HepG2 (cell line): ENCODE data around the gene ST14. TPM values are rescaled to one million over a fixed set of nuclear protein-coding genes. Genes with fewer than 3 reads are reported as not detected.

Source experiments
- CAMTA2 ChIP-seq: sonication (generic); formaldehyde crosslinking; IDR thresholded peaks from 2 replicates; pipeline ENCODE4 v1.4.0; 2020; ENCODE audit warnings: mild to moderate bottlenecking, missing genetic modification reagents, borderline replicate concordance
- CREM ChIP-seq, 2 experiments: sonication (generic) in 1 of 2; formaldehyde crosslinking in 1 of 2; IDR thresholded peaks; 2 replicates each; pipeline versions ENCODE4 v1.4.0 to v1.6.1; 2016 to 2020; ENCODE audit warnings: antibody characterized with exemption in 1 of 2, mild to moderate bottlenecking in 1 of 2, missing genetic modification reagents in 1 of 2
- DDIT3 ChIP-seq: sonication (generic); formaldehyde crosslinking; IDR thresholded peaks from 2 replicates; pipeline ENCODE4 v1.4.0; 2020; ENCODE audit warnings: mild to moderate bottlenecking, missing genetic modification reagents
- FOXO1 ChIP-seq: sonication (generic); formaldehyde crosslinking; IDR thresholded peaks from 2 replicates; pipeline ENCODE4 v1.4.0; 2020; ENCODE audit warnings: missing genetic modification reagents
- GLMP ChIP-seq: sonication (generic); formaldehyde crosslinking; IDR thresholded peaks from 2 replicates; pipeline ENCODE4 v1.9.0; 2021; ENCODE audit warnings: missing genetic modification reagents, mild to moderate bottlenecking, borderline replicate concordance
- HDAC6 ChIP-seq: fragments of 200-600 bp; sonication (generic); IDR thresholded peaks from 2 replicates; pipeline ENCODE4 v1.7.0; 2017; ENCODE audit warnings: mild to moderate bottlenecking, antibody characterized with exemption, low read length, low read depth
- HOXD1 ChIP-seq: sonication (generic); formaldehyde crosslinking; IDR thresholded peaks from 2 replicates; pipeline ENCODE4 v1.5.0; 2020; ENCODE audit warnings: missing genetic modification reagents
- IKZF5 ChIP-seq: IDR thresholded peaks from 2 replicates; pipeline ENCODE4 v1.6.1; 2018; ENCODE audit warnings: missing genetic modification reagents, mild to moderate bottlenecking, missing compliant biosample characterization
- LCORL ChIP-seq, 2 experiments: fragments of 450-650 bp in 1 of 2; sonication (generic) in 1 of 2; formaldehyde crosslinking in 1 of 2; IDR thresholded peaks; 2 replicates each; pipeline versions ENCODE4 v1.5.0 to v1.6.1; 2017 to 2020; ENCODE audit warnings: antibody characterized with exemption in 1 of 2, missing genetic modification reagents in 1 of 2
- MAF1 ChIP-seq: sonication (generic); formaldehyde crosslinking; IDR thresholded peaks from 2 replicates; pipeline ENCODE4 v1.5.0; 2020; ENCODE audit warnings: missing genetic modification reagents, borderline replicate concordance
- MAFK ChIP-seq, 2 experiments: IDR thresholded peaks in 1 of 2; conservative IDR thresholded peaks in 1 of 2; 2 replicates each; pipeline ENCODE4 v1.6.1; 2011; ENCODE audit warnings: improper control_type of control experiment in 2 of 2, low read length in 2 of 2
- MEIS2 ChIP-seq: sonication (generic); formaldehyde crosslinking; IDR thresholded peaks from 2 replicates; pipeline ENCODE4 v1.9.0; 2021; ENCODE audit warnings: mild to moderate bottlenecking, missing genetic modification reagents
- ONECUT2 ChIP-seq: sonication (generic); formaldehyde crosslinking; IDR thresholded peaks from 2 replicates; pipeline ENCODE4 v1.4.0; 2020; ENCODE audit warnings: missing genetic modification reagents
- PAX8 ChIP-seq: sonication (generic); formaldehyde crosslinking; IDR thresholded peaks from 2 replicates; pipeline ENCODE4 v1.8.0; 2022; ENCODE audit warnings: mild to moderate bottlenecking, missing genetic modification reagents, borderline replicate concordance
- RARG ChIP-seq: sonication (generic); formaldehyde crosslinking; IDR thresholded peaks from 2 replicates; pipeline ENCODE4 v1.4.0; 2020; ENCODE audit warnings: low read depth, mild to moderate bottlenecking, missing genetic modification reagents
- RCOR2 ChIP-seq: IDR thresholded peaks from 2 replicates; pipeline ENCODE4 v1.6.1; 2016; ENCODE audit warnings: missing biosample characterization, missing genetic modification reagents
- RFXANK ChIP-seq: IDR thresholded peaks from 2 replicates; pipeline ENCODE4 v1.6.1; 2016
- SETDB1 ChIP-seq: sonication (generic); formaldehyde crosslinking; IDR thresholded peaks from 2 replicates; pipeline ENCODE4 v1.5.1; 2020; ENCODE audit warnings: missing genetic modification reagents, mild to moderate bottlenecking, borderline replicate concordance
- SIN3B ChIP-seq: fragments of 150-350 bp; IDR thresholded peaks from 2 replicates; pipeline ENCODE4 v1.6.1; 2014; ENCODE audit warnings: low read length
- SNAPC5 ChIP-seq: sonication (generic); formaldehyde crosslinking; IDR thresholded peaks from 2 replicates; pipeline ENCODE4 v1.8.1; 2023; ENCODE audit warnings: mild to moderate bottlenecking, missing genetic modification reagents, borderline replicate concordance
- ZFP1 ChIP-seq: IDR thresholded peaks from 2 replicates; pipeline ENCODE4 v1.6.1; 2016
- ZGPAT ChIP-seq: IDR thresholded peaks from 2 replicates; pipeline ENCODE4 v1.6.1; 2016; ENCODE audit warnings: mild to moderate bottlenecking
- ZNF143 ChIP-seq: sonication (generic); formaldehyde crosslinking; IDR thresholded peaks from 2 replicates; pipeline ENCODE4 v1.4.0; 2020; ENCODE audit warnings: missing genetic modification reagents
- ZNF562 ChIP-seq: sonication (generic); formaldehyde crosslinking; IDR thresholded peaks from 2 replicates; pipeline ENCODE4 v1.8.0; 2022; ENCODE audit warnings: missing genetic modification reagents, borderline replicate concordance
- ZNF576 ChIP-seq: sonication (generic); formaldehyde crosslinking; IDR thresholded peaks from 2 replicates; pipeline ENCODE4 v1.4.0; 2020; ENCODE audit warnings: mild to moderate bottlenecking, missing genetic modification reagents
- ZNF83 ChIP-seq: sonication (generic); formaldehyde crosslinking; IDR thresholded peaks from 2 replicates; pipeline ENCODE4 v1.4.0; 2020; ENCODE audit warnings: missing genetic modification reagents, mild to moderate bottlenecking, borderline replicate concordance
- ZSCAN20 ChIP-seq: sonication (generic); formaldehyde crosslinking; IDR thresholded peaks from 2 replicates; pipeline ENCODE4 v1.4.0; 2020; ENCODE audit warnings: missing genetic modification reagents, mild to moderate bottlenecking, borderline replicate concordance
- ZSCAN25 ChIP-seq: sonication (generic); formaldehyde crosslinking; IDR thresholded peaks from 2 replicates; pipeline ENCODE4 v1.8.0; 2022; ENCODE audit warnings: mild to moderate bottlenecking, missing genetic modification reagents
- polyA plus RNA-seq, 8 experiments: library from polyadenylated mRNA; depleted of rRNA in 3 of 8; stranded (reverse) in 7 of 8; unstranded in 1 of 8; fragments of >200 nt; fragmentation: Illumina TruSeq in 4 of 8; extraction: Trizol in 4 of 8; gene quantifications; 2 replicates each; pipeline versions ENCODE4 v1.2.1 to v1.2.3, GENCODE V29; 2011 to 2016; ENCODE audit warnings: low read depth in 4 of 8, missing spikeins in 1 of 8, mixed read lengths in 1 of 8; ENCODE audit not compliant: insufficient read depth in 1 of 8
- total RNA-seq, 5 experiments: library from RNA; depleted of rRNA; stranded (reverse); fragments of >200 nt; fragmentation: Illumina TruSeq; extraction: Trizol; gene quantifications; 2 replicates each; pipeline ENCODE4 v1.2.3, GENCODE V29; 2016; ENCODE audit warnings: low read depth in 1 of 5

Gene ST14
- total and polyA plus RNA-seq, 2 of the 13 experiments (the other 11 are each of a cell fraction or from before 2014, with no cell fraction given) = 0.88 to 1.4 TPM

- peak; percentile 66 for TF ChIP-seq IKZF5 (CRISPR knock-in tag)
- TF ChIP-seq RARG = no peak
- no peak for TF ChIP-seq PAX8 (CRISPR knock-in tag)
- no peak for TF ChIP-seq HDAC6
- TF ChIP-seq ZNF562 = no peak
- no peak for TF ChIP-seq ZSCAN20 (CRISPR knock-in tag)
- TF ChIP-seq ZNF576 (CRISPR knock-in tag) = no peak
- peak; percentile 77 for TF ChIP-seq MEIS2
- peak; percentile 44; the same call in 1 of the 2 replicates for TF ChIP-seq FOXO1 (CRISPR knock-in tag)
- TF ChIP-seq ONECUT2 (CRISPR knock-in tag) = no peak
- peak; percentile 74 for TF ChIP-seq LCORL (IDR thresholded peaks at IDR 0.05)
- peak; percentile 91 for TF ChIP-seq LCORL (CRISPR knock-in tag; IDR thresholded peaks at IDR 0.05)
- TF ChIP-seq ZSCAN25 = 0 out of 2 replicates have a peak, but pooled peaks have one; percentile 24
- peak; percentile 86 for TF ChIP-seq RCOR2
- no peak for TF ChIP-seq GLMP (CRISPR knock-in tag)
- no peak for TF ChIP-seq ZNF83 (CRISPR knock-in tag)
- no peak for TF ChIP-seq ZNF143 (CRISPR knock-in tag)
- TF ChIP-seq HOXD1 (CRISPR knock-in tag) = no peak
- no peak for TF ChIP-seq SIN3B
- TF ChIP-seq ZGPAT (CRISPR knock-in tag) = peak; percentile 86
- TF ChIP-seq RFXANK = no peak
- peak; percentile 58; the same call in 1 of the 2 replicates for TF ChIP-seq ZFP1 (CRISPR knock-in tag)
- no peak for TF ChIP-seq DDIT3 (CRISPR knock-in tag)
- TF ChIP-seq CREM (IDR thresholded peaks at IDR 0.05) = peak; percentile 74
- TF ChIP-seq CREM (CRISPR knock-in tag; IDR thresholded peaks at IDR 0.05) = no peak
- TF ChIP-seq SETDB1 = no peak
- no peak for TF ChIP-seq MAF1 (CRISPR knock-in tag)
- TF ChIP-seq SNAPC5 = no peak
- no peak for TF ChIP-seq CAMTA2 (CRISPR knock-in tag)
- TF ChIP-seq MAFK (conservative IDR thresholded peaks at IDR 0.05 in 1 of 2, IDR thresholded peaks at IDR 0.05 in 1 of 2; ENCODE audit: low read length in 2 of 2) = 0 out of 4 replicates have a peak, but pooled peaks of 1 of the 2 experiments have one; percentile 0
Measured at GRCh38 chr11:130124096-130124495, 35.5 kb upstream of the ST14 start (continued).
